ENCODE data around the gene CCND1.

CCND1 gene

DNA sequence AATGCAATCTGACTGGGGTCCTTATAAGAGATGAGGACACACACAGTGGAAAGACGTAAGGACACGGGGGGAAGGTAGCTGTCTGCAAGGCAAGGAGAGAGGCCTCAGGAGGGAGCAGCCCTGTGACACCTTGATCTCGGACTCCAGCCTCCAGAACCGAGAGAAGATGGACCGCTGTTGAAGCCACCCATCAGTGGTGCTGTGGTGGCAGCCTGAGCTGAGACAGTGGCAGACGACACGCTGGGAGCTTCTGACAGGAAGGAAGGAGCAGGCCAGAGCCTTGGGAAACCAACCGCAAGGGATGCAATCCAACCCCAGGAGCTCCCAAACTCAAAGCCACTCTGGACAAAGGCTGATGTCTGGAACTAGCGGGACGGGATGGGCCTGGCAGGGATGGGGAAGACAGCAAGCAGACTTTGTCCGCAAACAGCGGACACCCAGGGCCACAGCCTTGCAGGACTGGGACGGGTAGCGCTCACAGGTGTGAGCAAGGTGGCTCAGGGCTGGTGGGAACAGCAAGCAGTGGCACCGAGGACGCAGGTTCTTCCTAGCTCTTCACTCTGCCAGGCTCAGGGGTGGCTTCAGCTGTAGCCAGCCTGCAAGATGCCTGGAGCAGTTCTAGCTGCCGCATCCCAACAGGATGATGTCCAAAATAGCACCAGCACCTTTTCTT lies 23.3 kb downstream of the CCND1 start:
- Histone ChIP-seq H3K4me3 (no peak overlapping the region), H3K27me3 (no peaks in the 10 kb centered on the region), H3K9me3 (no peaks in the 10 kb centered on the region), H3K4me1 (no peaks in the 10 kb centered on the region), H3K27ac (no peak overlapping the region), H3K36me3 (peaks cover 11 to 86% (median 55%) of the 10 kb centered on the region in 3 donors)
- TF ChIP-seq CTCF (IDR thresholded peaks at IDR 0.05): no peak
- intact Hi-C loops (cut with DNase I; ENCODE audit: low total_unique reads): no loop called here
- DNase-seq: peak; percentile 7 to 55

- H3K4me1 ChIP-seq: peaks cover 0 to 3% (median 0%) of the 10 kb centered on the region in 4 donors
- H3K27ac ChIP-seq: no peak overlapping the region
- peaks cover 11 to 91% (median 60%) of the 10 kb centered on the region in 3 donors for H3K36me3 ChIP-seq
- no peak for TF ChIP-seq CTCF (IDR thresholded peaks at IDR 0.05)
- H3K27me3 ChIP-seq: no peaks in the 10 kb centered on the region
- no peaks in the 10 kb centered on the region for H3K9me3 ChIP-seq
- peak; percentile 17 to 41 for DNase-seq
- intact Hi-C loops (cut with DNase I; ENCODE audit: low total_unique reads): no loop called here
- H3K4me3 ChIP-seq: no peak overlapping the region
These were observed 23.9 kb downstream of the CCND1 start for GRCh38 chr11:69664901-69665300.

GRCh38 chr11:69665669-69666068 lies 24.7 kb downstream of the CCND1 start:
- H3K36me3 ChIP-seq: peaks cover 11 to 92% (median 60%) of the 10 kb centered on the region in 3 donors
- no peaks in the 10 kb centered on the region for H3K27me3 ChIP-seq
- H3K4me1 ChIP-seq: peaks cover 0 to 9% (median 3%) of the 10 kb centered on the region in 4 donors
- H3K27ac ChIP-seq: no peak overlapping the region
- H3K4me3 ChIP-seq: no peak overlapping the region
- peak; percentile 7 to 44 for DNase-seq
- no peaks in the 10 kb centered on the region for H3K9me3 ChIP-seq
- intact Hi-C loops (cut with DNase I; ENCODE audit: low total_unique reads): no loop called here
- no peak for TF ChIP-seq CTCF (IDR thresholded peaks at IDR 0.05)

DNA sequence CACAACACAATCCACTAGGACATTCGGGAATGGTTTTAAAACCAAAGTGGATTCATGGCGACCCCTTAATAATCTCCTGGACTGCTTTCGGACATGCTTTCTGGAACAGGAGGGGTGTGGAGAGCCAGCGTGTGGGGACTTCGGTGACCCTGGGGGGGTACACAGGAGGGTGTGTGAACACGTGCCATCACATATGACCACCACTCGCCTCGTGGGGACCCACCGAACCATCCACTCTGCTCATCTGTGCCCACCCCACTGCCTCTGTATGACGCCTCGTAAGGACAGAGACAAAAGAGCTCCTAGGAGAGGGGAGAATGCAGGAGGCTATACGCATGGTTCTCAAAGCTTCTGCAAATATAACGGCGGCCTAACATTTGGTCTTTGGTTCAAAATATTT lies 25.3 kb downstream of the CCND1 start:
- Histone ChIP-seq H3K36me3 (peaks cover 11 to 92% (median 60%) of the 10 kb centered on the region in 3 donors), H3K4me3 (no peak overlapping the region), H3K27ac (no peak overlapping the region), H3K9me3 (no peaks in the 10 kb centered on the region), H3K27me3 (no peaks in the 10 kb centered on the region), H3K4me1 (peaks cover 0 to 14% (median 6%) of the 10 kb centered on the region in 4 donors)
- intact Hi-C loops (cut with DNase I; ENCODE audit: low total_unique reads): no loop called here
- TF ChIP-seq CTCF (IDR thresholded peaks at IDR 0.05): no peak
- DNase-seq: peak in 1 of 2 donors; percentile 14

DNA sequence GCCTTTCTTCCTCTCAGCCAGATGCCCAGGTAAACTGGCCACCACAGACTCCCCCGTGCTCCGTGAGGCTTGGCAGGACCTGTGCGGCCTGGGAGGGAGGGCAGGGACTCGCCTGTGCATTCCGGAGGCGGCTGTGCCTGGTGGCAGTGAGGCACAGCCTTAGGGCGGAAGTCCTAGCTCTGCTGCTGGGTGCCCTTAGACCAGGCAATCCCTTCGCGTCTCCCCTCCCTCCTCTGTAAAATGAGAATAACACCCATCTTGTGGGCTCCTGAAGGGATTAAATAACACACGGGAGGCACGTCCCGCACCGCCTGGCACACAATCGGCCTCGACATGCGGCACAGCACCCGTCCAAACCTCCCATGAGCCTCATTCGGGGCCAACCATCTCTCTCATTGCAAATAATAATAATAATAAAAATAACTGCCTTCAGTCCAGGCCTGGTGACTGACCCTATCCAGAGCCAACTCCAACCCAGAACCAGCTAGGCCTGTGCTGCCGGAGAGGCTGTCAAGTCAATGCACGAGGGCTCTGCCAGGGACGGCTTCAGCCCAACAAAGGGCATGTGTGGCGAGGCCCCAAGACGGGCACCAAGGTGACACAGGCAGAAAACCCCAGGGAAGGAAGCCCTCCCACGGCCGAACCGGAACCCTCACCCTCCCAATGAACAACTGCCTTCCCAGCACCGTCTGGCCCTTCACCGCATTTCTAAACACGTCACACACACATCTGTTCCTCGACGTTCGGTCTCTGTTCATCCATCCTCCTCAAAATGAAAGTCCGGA lies 26.0 kb downstream of the CCND1 start:
- DNase-seq: no peak
- intact Hi-C loops (cut with DNase I; ENCODE audit: low total_unique reads): no loop called here
- no peak overlapping the region for H3K27ac ChIP-seq
- TF ChIP-seq CTCF (IDR thresholded peaks at IDR 0.05): no peak
- H3K9me3 ChIP-seq: no peaks in the 10 kb centered on the region
- peaks cover 0 to 14% (median 6%) of the 10 kb centered on the region in 4 donors for H3K4me1 ChIP-seq
- H3K4me3 ChIP-seq: no peak overlapping the region
- peaks cover 11 to 92% (median 63%) of the 10 kb centered on the region in 3 donors for H3K36me3 ChIP-seq
- no peaks in the 10 kb centered on the region for H3K27me3 ChIP-seq
